GM12873 (cell line): ENCODE measurements around the gene HNRNPUL1.

ENCODE experiments used
- TF ChIP-seq, protein P1 (sequence below): IDR thresholded peaks from 2 replicates; pipeline ENCODE4 v1.5.1; 2012; ENCODE audit warnings: low read depth, mild to moderate bottlenecking, moderate library complexity, low read length, control low read depth; ENCODE audit not compliant: insufficient read depth; ENCODE audit errors: missing control alignments

HNRNPUL1 gene

DNA sequence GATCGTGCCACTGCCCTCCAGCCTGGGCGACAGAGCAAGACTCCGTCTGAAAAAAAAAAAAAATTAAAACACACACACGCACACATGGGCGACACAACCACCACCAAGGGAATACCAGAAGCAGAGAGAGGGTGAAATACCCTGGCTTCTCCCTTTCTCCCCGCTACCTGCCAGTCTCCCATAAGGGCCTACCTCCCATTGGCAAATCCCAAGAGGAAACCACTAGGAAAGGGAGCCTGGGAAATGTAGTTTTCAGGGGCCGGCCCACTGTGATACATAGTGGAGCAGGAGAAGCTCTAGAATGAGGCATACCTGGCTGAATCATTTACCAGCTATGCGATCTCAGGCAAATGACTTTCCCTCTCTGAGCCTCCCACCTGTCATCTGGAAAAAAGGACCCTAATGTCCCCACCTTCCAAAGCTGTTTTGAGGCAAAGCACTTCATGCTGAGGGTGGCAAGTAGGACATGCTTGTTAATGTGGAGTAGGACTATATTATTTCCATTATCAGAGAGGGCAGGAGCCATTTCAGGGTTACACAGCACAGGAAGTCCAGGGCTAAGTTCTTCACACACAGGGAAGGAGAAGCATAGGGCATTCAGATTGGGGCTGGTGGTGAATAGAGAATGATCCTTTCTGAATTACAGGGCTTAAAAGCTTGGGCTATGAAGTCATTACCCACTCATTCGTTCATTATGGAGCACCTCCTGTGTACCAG lies 14.3 kb upstream of the HNRNPUL1 start:
- TF ChIP-seq, protein P1, sequence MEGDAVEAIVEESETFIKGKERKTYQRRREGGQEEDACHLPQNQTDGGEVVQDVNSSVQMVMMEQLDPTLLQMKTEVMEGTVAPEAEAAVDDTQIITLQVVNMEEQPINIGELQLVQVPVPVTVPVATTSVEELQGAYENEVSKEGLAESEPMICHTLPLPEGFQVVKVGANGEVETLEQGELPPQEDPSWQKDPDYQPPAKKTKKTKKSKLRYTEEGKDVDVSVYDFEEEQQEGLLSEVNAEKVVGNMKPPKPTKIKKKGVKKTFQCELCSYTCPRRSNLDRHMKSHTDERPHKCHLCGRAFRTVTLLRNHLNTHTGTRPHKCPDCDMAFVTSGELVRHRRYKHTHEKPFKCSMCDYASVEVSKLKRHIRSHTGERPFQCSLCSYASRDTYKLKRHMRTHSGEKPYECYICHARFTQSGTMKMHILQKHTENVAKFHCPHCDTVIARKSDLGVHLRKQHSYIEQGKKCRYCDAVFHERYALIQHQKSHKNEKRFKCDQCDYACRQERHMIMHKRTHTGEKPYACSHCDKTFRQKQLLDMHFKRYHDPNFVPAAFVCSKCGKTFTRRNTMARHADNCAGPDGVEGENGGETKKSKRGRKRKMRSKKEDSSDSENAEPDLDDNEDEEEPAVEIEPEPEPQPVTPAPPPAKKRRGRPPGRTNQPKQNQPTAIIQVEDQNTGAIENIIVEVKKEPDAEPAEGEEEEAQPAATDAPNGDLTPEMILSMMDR, result no peak

DNA sequence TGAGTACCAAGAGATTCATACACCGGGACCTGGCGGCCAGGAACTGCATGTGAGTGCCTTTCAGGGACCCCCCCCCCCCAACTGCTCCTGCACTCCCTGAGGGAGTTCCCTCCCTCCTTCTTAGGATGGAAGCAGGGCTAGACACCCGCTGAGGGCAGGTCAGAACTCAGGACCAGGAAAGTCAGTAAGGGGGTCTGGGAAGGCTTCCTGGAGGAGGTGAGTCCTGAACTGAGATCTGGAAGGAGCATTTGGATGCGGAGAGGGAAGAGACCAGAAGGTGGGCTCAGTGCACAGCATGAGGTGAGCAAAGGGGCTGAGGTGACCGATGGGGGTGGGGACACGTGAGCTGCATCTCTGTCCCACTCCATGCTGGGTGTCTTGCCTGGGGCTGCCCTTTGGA lies 10.5 kb upstream of the HNRNPUL1 start:
- TF ChIP-seq, protein P1, result no peak

DNA sequence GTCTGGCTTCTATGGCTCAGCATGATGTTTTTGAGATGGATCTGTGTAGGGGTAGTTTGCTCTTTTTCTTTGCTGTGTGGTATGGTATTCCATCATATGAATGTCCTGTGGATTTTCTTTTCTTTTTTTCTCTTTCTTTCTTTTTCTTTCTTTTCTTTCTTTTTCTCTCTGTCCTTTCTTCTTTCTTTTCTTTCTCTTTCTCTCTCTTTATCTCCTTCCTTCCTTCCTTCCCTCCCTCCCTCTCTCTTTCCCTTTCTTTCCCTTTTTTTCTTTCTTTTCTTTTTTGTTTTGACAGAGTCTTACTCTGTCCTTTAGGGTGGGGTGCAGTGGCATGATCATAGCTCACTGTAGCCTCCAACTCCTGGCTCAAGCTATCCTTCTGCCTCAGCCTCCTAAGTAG lies 9.0 kb upstream of the HNRNPUL1 start:
- TF ChIP-seq, protein P1, result no peak

DNA sequence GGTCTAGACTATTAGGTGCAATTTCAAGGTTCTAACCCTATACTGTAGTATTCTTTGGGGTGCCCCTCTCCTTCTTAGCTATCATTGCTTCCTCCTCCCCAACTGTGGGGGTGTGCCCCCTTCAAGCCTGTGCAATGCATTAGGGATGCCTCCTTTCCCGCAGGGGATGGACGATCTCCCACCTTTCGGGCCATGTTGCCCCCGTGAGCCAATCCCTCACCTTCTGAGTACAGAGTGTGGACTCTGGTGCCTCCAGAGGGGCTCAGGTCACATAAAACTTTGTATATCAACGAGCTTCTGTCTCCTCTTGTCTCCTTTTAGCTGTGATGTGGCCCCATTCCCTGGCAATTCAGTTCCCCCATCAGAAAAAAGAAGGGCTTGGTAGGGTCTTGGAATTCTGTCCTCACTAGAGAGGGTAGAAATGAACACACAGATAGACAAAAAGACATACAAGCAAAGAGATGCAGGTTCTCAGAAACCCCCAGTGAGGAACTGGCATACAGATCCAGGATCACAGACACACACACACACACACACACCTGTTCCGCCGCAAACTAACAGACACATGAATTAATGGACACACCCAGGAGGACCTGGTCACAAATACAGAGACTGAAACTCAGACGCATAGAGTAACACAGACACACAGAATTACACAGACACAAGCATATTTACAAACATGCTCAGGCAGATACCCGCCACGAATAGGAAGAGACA lies 2.5 kb upstream of the HNRNPUL1 start:
- TF ChIP-seq, protein P1, result no peak

DNA sequence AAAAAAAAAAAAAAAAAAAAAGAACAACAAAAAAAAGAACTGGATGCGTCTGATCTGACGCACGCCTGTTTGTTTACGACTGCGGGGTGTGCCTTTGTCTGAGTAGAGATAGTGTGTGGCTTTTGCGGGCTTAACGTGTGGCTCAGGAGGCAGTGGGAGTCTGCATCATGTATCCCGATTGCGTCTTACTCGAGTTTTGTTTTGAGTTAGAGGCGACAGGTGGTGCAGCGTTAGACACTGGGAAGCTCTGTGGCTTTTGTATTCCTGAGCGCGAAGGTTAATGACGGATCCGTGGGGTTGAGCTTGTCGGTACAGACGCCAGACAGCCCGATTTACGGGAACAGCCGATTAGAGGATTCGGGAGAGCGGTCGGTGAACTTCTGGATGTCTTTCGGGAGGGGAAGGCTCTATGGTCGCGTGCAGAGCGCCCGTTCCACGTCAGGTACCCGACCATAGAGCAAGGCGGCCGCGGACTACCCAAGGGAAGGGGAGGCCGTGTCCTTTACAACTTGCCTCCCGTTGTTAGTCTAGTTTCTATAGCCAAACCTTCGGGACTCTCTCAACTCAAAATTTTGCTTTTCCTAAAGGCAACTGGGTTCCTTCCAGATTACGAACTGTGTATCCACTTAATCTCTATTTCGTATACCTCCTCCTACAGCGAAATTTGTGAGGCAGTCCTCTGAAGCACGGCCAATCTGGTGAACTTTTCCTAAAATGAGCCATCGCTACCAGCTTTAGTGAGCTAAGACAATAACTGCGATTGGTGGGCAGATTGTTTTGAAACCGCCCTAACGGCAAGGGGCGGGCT lies 926 bp upstream of the HNRNPUL1 start:
- TF ChIP-seq, protein P1, result no peak

DNA sequence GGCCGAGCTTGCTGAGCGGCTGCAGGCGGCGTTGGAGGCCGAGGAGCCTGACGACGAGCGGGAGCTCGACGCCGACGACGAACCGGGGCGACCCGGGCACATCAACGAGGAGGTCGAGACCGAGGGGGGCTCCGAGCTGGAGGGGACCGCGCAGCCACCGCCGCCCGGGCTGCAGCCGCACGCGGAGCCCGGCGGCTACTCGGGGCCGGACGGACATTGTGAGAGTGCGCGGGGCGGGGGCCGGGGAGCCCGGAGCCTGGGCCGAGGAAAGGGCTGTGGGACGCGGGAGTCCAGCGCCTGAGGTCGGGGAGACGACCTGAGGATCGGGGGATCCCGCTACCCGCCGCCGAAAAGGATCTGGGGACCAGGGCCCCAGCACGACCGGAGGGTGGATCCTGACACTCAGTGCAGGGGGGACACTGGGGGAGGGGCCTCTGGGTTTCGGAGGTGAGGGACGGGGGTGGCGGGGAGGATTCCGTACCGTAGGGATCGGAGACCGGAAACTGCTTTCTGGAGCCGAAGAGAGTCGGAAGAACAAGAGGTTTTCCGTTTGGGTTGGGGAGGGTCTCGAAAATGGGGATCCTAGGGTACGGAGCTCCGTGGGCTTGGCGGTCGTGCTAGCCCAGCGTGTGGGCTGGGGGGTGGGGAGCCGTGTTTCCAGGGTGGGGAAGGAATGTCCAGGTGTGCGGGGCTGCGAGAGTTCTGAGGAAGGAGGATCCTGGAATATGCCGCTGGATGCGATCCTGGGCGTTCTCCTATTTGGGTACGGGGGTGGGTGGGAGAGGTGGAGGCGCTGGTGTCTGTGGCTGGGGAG lies 616 bp downstream of the HNRNPUL1 start:
- TF ChIP-seq, protein P1, result no peak
